DMS53 treated with DMSO at 0.1 percent for 48 hours (cell line): ENCODE measurements around the gene DRD3.

Source experiments
- DNase-seq: peaks from one replicate; lab custom pipeline; 2025; ENCODE audit not compliant: unreplicated experiment; lab: John Stamatoyannopoulos, UW

Gene DRD3

GRCh38 chr3:114186501-114186900 is 7.6 kb upstream of the DRD3 start:
- DNase-seq, result no peak

GRCh38 chr3:114179575-114179974 is 723 bp upstream of the DRD3 start:
- DNase-seq, result peak; percentile 63

GRCh38 chr3:114176890-114177289 is 2.0 kb downstream of the DRD3 start:
- no peak for DNase-seq

- no peak for DNase-seq
These were observed 2.4 kb downstream of the DRD3 start for GRCh38 chr3:114176487-114176886.

- no peak for DNase-seq
These were observed 3.5 kb downstream of the DRD3 start for GRCh38 chr3:114175204-114175987.

GRCh38 chr3:114171677-114172076 is 7.2 kb downstream of the DRD3 start:
- DNase-seq, result no peak

- no peak for DNase-seq
These were observed 10.7 kb downstream of the DRD3 start for GRCh38 chr3:114168150-114168549.

GRCh38 chr3:114157321-114157720 is 21.5 kb downstream of the DRD3 start:
- no peak for DNase-seq

- no peak for DNase-seq
These were observed 23.5 kb downstream of the DRD3 start for GRCh38 chr3:114155370-114155821.

- no peak for DNase-seq
These were observed 24.5 kb downstream of the DRD3 start for GRCh38 chr3:114154321-114154821.

GRCh38 chr3:114152519-114153151 is 26.2 kb downstream of the DRD3 start:
- DNase-seq, result peak; percentile 55

GRCh38 chr3:114151091-114151490 is 27.8 kb downstream of the DRD3 start:
- no peak for DNase-seq

- no peak for DNase-seq
These were observed 31.6 kb downstream of the DRD3 start for GRCh38 chr3:114147251-114147650.

- no peak for DNase-seq
These were observed 33.8 kb downstream of the DRD3 start for GRCh38 chr3:114144909-114145688.

- no peak for DNase-seq
These were observed 35.0 kb downstream of the DRD3 start for GRCh38 chr3:114143817-114144216.

GRCh38 chr3:114139836-114140235 is 39.0 kb downstream of the DRD3 start:
- DNase-seq, result no peak

- DNase-seq, result no peak
These were observed 44.9 kb downstream of the DRD3 start for GRCh38 chr3:114133947-114134346.

GRCh38 chr3:114132500-114132899 is 46.4 kb downstream of the DRD3 start:
- DNase-seq, result no peak

GRCh38 chr3:114128826-114129225 is 50.0 kb downstream of the DRD3 start:
- DNase-seq, result no peak

GRCh38 chr3:114128231-114128630 is 50.6 kb downstream of the DRD3 start:
- DNase-seq, result no peak

GRCh38 chr3:114127517-114127916 is 51.3 kb downstream of the DRD3 start:
- DNase-seq, result no peak

- no peak for DNase-seq
These were observed 52.4 kb downstream of the DRD3 start for GRCh38 chr3:114126461-114126860.
